ENCODE results near the gene FHOD1.
A peak's percentile ranks its signal among the peaks of the same experiment; 100 is the strongest.

The FHOD1 gene

DNA sequence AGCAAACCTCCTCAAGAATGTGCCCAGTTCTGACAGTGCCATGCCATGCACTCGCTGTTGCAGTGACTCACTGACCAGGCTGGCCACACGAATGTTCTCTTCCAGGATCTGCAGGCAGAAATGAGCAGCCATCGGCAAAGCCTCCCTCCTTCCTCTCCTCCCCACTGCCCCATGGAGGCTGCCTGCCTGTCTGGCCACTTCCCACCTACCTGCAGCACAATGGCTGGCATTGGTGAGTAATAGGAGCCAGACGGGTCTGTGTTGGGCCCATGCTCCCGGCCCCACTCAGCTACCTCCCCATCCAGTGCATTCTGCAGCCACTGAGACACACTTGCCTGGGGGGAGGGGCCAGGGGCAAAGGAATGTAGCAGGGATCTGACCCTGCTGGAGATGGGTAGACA is 60.7 kb downstream of the FHOD1 start:
- TF ChIP-seq, protein P1, sequence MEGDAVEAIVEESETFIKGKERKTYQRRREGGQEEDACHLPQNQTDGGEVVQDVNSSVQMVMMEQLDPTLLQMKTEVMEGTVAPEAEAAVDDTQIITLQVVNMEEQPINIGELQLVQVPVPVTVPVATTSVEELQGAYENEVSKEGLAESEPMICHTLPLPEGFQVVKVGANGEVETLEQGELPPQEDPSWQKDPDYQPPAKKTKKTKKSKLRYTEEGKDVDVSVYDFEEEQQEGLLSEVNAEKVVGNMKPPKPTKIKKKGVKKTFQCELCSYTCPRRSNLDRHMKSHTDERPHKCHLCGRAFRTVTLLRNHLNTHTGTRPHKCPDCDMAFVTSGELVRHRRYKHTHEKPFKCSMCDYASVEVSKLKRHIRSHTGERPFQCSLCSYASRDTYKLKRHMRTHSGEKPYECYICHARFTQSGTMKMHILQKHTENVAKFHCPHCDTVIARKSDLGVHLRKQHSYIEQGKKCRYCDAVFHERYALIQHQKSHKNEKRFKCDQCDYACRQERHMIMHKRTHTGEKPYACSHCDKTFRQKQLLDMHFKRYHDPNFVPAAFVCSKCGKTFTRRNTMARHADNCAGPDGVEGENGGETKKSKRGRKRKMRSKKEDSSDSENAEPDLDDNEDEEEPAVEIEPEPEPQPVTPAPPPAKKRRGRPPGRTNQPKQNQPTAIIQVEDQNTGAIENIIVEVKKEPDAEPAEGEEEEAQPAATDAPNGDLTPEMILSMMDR (IDR thresholded peaks at IDR 0.05; ENCODE audit: control insufficient read depth, extremely low read depth, insufficient read depth): no peak
- H3K4me3 ChIP-seq (ENCODE audit: low read depth, low read length): no peak overlapping the region
- no peak for DNase-seq (ENCODE audit: low read depth)

DNA sequence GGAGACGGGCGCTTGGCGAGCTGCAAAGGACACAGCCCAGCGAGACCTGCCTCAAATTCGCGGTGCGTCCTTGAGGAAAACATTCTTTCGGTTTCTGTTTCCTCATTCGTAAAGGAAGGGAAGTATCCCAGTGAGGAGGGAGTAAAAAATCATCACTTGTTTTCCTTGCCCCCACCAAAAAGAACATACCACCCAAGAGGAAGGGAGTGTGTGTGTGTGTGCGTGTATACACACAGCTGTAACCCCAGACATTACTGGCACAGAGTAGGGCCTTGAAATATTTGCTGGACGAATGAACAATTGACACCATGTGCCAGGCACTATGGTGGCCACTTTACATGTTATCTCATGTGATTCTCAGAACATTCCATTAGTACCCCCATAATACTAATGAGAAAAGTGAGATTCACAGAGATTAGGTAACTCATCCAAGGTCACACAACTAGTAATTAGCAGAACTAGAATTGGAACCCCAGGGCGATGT is 61.6 kb downstream of the FHOD1 start:
- TF ChIP-seq, protein P1 (IDR thresholded peaks at IDR 0.05; ENCODE audit: control insufficient read depth, extremely low read depth, insufficient read depth): no peak
- no peak for DNase-seq (ENCODE audit: low read depth)
- H3K4me3 ChIP-seq (ENCODE audit: low read depth, low read length): no peak overlapping the region

DNA sequence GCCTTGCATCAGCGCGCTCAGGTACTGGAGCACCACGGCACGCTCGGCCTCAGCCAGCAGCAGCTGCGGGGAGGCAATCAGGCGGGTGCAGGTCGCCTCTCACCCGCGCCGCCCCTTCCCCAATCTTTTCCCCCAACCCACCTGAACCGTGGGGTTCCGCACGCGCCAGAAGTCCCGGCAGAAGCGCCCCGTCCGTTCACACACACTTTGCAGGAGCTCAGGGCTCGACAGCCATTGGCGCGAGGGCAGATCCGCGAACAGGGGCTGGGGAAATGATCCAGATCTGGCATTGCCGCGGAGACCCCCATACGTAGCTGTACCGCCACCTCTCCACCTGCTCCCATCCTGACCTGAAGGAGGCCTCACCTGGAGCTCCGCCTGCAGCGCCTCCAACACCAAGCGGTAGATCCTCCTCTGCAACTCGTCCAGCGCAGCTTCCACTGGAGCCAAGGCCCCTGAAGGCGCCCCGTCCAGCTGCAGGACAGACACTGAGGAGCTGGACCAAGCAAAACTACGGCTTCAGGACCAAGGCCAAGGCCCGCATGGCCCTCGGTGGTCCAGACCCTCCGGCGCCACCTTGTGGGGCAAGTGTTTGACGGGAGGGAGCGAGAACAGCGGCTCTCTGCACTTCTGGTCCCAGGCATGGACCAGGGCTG is 62.2 kb downstream of the FHOD1 start:
- no peak for DNase-seq (ENCODE audit: low read depth)
- TF ChIP-seq, protein P1 (IDR thresholded peaks at IDR 0.05; ENCODE audit: control insufficient read depth, extremely low read depth, insufficient read depth): peak; percentile 48
- H3K4me3 ChIP-seq (ENCODE audit: low read depth, low read length): peak overlapping the region; percentile 80

DNA sequence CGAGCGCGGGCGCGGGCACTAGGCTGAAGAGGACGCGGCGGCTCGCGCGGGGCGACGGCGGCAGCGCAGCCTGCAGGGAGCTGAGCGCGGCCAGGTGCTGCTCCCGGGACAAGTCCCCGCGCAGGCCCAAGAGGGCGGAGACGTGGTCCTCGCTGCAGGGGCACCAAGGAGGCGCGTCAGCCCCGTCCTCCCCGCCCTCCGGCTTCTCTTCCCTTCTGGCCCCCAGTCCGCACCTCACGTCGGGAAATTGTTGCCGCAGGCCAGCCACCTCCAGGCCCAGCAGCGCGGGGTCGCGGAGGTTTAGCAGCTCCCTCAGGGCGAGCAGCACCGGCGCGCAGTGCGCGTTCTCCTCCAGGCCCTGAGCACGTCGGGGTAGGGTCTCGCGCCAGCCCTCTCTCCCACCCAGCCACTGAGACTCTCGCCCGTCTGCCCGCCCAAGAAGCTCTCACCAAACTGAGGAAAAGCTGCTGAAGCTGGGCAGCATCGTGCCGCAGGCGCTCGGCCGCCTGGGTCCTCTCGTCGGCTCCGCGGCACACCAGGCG is 62.8 kb downstream of the FHOD1 start:
- peak overlapping the region; percentile 80 for H3K4me3 ChIP-seq (ENCODE audit: low read depth, low read length)
- no peak for DNase-seq (ENCODE audit: low read depth)
- TF ChIP-seq, protein P1 (IDR thresholded peaks at IDR 0.05; ENCODE audit: control insufficient read depth, extremely low read depth, insufficient read depth): no peak

DNA sequence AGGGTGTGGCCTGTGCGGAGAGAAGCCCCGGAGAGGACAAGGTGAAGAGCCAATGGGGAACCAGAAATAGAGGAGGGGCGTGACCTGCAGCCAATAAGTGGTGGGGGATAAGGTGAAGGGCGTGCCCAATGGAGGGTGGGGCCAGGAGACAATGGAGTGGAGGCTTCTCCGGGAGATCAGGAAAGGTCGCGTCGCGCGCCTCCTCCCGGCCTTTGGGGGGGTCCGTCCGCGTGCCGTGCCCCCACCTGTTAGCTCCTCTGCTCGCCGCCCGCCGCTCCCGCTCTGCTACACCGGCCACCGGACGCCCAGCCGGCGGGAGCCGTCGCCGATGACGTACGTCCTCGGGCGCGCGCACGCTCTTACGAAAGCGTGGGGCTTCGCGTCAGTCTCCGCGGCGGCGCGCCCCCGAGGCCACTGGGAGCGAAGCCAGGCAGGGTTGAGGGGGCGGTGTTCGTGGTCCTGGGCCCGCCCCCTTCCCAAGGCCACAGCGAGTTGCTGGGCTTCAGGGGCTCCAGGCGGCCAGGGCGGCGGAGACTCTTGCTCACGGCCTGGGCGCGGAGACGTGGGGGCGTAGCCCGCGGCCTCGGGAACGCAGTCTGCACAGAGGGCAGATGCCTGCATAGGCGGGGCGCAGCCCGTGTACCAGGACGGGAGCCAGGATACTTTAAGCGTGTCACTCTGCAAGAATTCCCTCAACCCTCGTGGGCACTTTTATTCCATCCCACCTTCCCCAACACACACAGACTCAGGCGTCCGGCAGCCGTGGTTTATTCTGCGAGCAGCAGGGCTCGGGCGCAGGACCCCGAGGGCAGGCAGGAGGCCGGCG is 63.4 kb downstream of the FHOD1 start, which contains the start of gene MATCAP1:
TSS of gene MATCAP1 (minus strand) at position 337 of the 826 bp plus-strand sequence. CDS start 3,353 bp downstream, outside the sequence.
- DNase-seq (ENCODE audit: low read depth): peak; percentile 94
- H3K4me3 ChIP-seq (ENCODE audit: low read depth, low read length): peak within 1 kb of the TSS; percentile 80
- TF ChIP-seq, protein P1 (IDR thresholded peaks at IDR 0.05; ENCODE audit: control insufficient read depth, extremely low read depth, insufficient read depth): no peak

DNA sequence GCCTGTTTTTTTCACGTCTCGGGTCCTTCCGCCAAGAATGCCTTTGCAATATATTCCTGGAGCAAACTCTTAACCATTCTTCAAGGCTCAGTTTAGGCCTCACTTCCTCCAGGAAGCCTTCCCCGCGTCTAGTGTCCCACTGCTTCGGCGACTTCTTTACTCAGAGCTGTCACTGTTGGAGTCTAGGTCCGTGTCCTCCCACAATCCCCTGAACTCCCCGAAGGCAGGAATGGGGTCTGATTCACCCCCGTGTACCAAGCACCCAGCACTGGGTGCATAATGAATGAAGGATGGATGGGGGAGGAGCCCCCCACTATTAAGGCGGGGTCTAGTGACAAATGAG is 64.0 kb downstream of the FHOD1 start:
- H3K4me3 ChIP-seq (ENCODE audit: low read depth, low read length): peak overlapping the region; percentile 80
- TF ChIP-seq, protein P1 (IDR thresholded peaks at IDR 0.05; ENCODE audit: control insufficient read depth, extremely low read depth, insufficient read depth): no peak
- no peak for DNase-seq (ENCODE audit: low read depth)
